Medulla oblongata (tissue), 1 donor: ENCODE measurements around the gene CDC42SE1.

ENCODE experiments used
- DNase-seq: peaks from one replicate; pipeline ENCODE4 v3.0.0-alpha.2; 2015; ENCODE audit errors: extremely low spot score

CDC42SE1 gene

GRCh38 chr1:151054971-151055547 is 4.4 kb downstream of the CDC42SE1 start:
- no peak for DNase-seq

DNA sequence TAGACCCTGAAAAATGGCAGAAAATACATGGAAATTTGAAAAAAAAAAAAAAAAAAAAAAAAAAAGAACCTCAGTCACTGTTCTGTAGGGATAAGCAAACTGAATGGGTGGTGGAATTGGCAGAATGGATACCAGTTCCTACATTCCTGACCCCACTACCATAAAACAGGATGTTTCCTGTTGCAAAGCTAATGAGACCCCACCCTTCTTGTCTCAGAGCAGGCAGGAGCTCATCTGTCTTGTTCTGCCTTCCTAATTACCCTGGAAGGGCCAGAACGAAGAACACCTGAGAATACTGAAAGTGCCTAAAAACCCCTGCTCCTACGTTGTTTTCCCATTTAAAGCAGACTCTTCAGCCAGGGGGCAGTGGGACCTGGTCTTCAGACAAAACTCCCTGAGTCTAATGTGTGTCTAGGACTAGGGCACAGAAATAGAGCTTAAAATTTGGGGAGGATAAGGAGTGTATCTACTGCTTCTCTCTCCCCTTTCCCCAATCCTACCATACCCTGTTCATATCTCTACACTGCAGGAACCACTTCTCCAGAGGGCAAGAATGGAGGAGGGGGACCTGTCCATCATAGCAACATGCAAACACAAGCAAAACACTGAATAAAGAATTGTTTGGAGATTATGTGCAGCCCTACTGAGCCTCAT is 7.9 kb downstream of the CDC42SE1 start:
- no peak for DNase-seq

DNA sequence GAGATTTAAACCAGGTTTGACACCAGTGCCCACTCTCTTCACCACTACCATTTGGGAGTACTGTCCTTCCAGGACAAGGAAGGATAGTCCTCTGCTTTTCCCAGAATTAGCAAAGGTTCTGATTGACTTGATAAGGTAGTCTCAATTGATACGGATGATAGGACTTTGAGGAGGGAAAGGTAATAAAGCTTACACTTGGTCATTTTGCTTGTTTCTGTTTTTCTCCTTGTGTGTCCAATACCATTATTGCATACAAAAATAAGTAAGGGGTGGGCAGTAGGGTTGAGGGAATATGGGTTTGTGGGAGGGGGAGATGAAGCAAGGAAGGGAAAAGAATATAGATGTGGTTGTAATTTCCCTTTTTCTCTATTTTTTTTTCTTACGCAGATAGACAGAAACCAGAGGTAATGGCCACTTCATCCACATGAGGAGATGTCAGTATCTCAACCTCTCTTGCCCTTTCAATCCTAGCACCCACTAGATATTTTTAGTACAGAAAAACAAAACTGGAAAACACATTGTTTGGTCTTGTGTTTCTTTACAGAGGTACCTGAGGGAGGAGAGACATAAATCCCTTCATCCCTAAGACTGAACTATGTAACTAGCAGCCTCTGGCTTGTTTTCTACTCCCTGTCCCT is 9.3 kb downstream of the CDC42SE1 start:
- DNase-seq, result no peak

- DNase-seq, result no peak
Observed at GRCh38 chr1:151049458-151049857, 10.0 kb downstream of the CDC42SE1 start.

DNA sequence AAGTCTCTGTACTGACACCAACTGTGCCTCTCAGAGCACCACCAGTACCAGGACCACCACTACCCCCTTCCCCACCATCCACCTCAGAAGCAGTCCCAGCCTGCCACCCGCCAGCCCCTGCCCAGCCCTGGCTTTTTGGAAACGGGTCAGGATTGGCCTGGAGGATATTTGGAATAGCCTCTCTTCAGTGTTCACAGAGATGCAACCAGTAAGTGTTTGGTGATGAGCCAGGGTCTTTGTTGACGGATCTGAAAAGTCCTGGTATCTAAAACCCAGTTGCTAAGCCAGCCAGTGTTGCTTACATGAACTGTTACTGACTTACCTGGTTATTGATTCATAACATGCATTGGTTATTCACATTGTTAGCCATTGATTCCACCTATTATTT is 10.8 kb downstream of the CDC42SE1 start:
- no peak for DNase-seq

GRCh38 chr1:151047925-151048644 is 11.3 kb downstream of the CDC42SE1 start:
- DNase-seq, result peak; percentile 70

DNA sequence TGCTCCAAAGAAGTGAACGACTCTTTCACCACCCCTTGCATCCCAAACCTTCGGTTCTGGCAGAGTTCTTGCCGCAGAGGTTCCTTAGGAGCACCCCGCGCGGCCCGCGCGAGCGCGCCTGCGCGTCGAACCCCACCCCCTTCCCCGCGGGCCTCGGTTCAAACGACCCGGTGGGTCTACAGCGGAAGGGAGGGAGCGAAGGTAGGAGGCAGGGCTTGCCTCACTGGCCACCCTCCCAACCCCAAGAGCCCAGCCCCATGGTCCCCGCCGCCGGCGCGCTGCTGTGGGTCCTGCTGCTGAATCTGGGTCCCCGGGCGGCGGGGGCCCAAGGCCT is 11.9 kb downstream of the CDC42SE1 start, which contains the start of gene C1orf56:
TSS of gene C1orf56 (plus strand) at position 161 of the 334 bp plus-strand sequence. CDS start at position 258, 97 bp downstream.
- peak; percentile 85 for DNase-seq

- no peak for DNase-seq
Observed at GRCh38 chr1:151043163-151043562, 16.3 kb downstream of the CDC42SE1 start.

GRCh38 chr1:151039521-151039920 is 19.9 kb downstream of the CDC42SE1 start:
- no peak for DNase-seq

DNA sequence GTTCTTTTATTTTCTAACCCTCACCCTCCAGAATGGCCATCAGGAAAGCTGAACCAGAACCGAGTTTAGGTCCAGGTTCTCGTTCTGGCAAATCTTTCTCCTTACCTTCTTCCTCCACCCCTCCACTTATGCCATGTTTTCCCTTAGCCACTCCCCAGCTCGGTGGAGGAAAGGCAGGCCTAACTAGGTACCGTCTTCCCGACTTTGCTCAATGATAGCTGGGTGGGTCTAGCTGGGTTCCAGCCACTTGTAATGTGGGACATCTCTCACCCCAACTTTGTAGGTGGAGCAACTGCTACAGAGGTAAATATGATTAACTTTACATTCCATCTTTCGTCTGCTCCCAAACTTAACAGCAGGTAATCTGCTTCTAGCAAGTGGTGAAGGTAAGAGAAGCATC is 22.4 kb downstream of the CDC42SE1 start:
- no peak for DNase-seq

GRCh38 chr1:151036356-151036755 is 23.1 kb downstream of the CDC42SE1 start, which contains the start of gene BNIPL:
Gene BNIPL, plus strand, starts transcription at chr1:151036586. Its CDS starts 140 bp downstream, at chr1:151036726.
- no peak for DNase-seq

DNA sequence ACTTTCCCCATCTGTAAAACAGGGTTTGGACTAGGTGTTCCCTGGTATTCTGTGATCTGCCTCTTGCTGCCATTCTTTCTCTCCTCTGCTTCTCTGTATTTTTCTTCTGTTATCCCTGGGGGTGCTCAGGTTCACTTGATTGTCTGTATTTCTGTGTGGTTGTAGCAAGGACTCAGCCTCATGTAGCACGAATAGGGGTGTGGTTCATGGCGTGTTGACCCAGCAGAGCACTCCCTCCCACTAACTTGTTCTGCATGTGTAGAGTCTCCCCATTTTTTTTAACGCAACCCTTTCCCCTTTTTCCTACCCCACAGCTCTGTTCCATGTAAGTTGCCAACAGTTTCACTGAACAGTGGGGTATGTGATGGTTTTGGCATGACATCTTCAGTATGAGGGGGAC is 24.3 kb downstream of the CDC42SE1 start:
- no peak for DNase-seq

DNA sequence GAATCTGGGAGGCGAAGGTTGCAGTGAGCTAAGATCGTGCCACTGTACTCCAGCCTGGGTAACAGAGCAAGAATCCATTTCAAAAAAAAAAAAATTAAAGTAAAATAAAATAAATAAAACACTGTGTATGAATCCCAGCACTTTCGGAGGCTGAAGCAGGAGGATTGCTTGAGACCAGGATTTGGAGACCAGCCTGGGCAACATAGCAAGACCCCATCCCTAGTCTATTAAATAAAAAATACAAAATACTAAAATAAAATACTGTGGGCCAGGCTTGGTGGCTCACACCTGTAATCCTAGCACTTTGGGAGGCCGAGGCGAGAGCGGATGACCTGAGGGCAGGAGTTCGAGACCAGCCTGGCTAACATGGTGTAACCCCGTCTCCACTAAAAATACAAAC is 27.3 kb downstream of the CDC42SE1 start:
- DNase-seq, result no peak

DNA sequence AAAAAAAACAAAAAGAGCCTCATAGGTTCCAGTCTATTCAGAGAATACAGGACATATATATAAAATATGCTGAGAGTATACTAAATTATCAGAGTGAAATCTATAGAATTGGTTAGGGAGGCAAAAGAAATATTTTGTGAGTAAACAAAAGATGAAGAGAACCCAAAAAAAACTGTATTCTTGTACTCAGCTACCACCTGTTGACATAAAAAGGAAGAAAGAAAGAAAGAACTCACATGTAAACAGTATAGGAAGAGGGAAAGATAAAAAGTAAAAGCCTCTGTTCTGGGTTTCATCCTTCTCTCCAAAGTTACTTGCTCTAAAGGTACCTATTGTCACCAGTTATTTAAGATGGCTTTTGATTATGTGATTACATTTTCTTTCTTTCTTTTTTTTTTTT is 33.0 kb downstream of the CDC42SE1 start:
- DNase-seq, result no peak

- DNase-seq, result peak; percentile 91
Observed at GRCh38 chr1:151024540-151025146, 34.8 kb downstream of the CDC42SE1 start.

- DNase-seq, result no peak
Observed at GRCh38 chr1:151013518-151013917, 45.9 kb downstream of the CDC42SE1 start.

DNA sequence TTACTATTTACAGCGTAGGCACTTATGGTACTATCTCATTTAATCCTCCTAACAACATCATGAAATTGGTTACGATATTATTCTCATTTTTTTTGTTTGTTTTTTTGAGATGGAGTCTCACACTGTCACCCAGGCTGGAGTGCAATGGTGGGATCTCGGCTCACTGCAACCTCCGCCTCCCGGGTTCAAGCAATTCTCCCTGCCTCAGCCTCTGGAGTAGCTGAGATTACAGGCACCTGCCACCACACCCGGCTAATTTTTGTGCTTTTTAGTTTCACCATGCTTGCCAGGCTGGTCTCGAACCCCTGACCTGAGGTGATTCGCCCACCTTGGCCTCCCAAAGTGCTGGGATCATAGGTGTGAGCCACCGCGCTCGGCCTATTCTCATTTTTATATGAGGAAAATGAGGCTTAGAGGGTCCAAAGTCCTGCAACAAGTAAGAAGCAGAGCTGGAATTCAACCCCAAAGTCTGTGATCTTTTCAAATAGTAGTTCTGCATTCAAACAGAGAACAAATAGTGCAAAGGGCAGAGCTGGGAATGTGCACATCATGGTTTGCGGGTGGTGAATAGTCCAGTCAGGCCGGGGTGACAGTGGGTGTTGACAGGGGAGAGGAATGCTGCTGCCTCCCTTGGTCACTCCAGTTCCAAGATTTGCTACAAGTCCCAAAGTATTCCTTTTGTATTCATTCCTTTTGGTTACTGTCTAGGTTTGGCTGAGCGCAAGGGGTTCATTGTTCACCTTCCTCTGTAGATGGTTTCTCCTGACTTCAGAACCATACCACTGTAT is 46.5 kb downstream of the CDC42SE1 start:
- DNase-seq, result no peak

DNA sequence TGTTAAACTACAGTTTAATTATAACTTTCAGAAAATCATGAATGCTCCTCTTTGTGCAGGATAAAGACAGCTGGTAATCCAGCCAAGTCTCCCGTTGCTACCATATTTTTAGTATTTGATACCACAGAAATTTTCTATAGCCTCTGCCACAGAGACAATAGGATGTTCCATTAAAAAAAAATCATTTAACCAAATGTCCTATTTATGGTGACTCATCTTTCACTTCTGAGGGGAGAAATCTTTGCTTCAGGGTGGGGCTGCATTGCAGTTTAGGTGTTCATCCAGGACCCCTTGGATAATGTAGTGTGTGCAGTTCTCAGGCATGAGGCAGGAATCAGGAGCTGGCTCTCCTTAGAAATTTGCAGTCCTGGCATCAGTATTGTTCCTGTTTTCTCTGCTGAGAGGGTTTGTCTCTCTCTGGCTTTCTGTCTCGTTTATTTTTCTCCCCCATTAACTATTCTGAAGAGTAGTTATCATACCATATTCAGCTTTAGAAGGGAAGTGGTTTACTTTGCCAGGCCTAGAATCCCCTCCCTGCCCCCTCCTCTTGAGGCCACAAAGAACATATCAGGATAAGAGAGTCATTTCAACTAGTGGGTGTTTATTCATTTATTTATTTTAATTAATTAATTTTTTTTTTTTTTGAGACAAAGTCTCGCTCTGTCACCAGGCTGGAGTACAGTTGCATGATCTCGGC is 48.1 kb downstream of the CDC42SE1 start:
- no peak for DNase-seq

GRCh38 chr1:151010346-151010726 is 49.1 kb downstream of the CDC42SE1 start:
- no peak for DNase-seq

DNA sequence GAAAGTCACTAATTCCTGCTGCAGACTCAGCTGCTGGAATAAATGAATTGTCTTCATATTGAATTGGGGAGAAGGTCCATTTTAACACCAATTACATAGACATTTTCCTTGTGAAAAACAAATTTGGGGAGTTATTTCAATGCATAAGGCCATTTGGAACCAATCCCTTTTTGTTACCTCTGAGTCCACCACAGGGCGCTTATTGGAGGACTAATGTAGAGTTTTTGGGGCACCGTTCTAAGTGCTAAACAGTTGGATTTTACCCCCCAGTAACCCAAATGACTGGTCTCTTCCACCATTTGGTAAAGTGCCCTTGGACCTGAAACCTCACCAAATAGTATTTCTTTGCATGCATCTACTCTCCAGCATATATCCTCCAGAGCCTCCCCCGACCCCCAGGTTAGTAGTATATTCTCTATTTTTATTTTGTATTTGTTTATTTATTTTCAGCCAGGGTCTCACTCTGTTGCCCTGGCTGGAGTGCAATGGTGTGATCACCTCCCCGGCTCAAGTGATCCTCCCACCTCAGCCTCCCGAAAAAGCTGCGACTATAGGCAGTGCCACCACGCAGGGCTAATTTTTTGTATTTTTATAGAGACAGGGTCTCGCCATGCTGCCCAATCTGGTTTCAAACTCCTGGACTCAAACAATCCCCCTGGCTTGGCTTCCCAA is 49.6 kb downstream of the CDC42SE1 start:
- DNase-seq, result no peak
